ENCODE measurements around the gene ZSCAN21. TPM values are rescaled to one million over a fixed set of nuclear protein-coding genes. Genes with fewer than 3 reads are reported as not detected.

Gene ZSCAN21
- total RNA-seq, 1 donor from 2014 or later = 18.5 TPM

GRCh38 chr7:100093925-100094486 is 44.4 kb downstream of the ZSCAN21 start:
- Mint-ChIP-seq H3K27ac (ENCODE audit: unreplicated experiment) (no peak overlapping the region), H3K9me3 (ENCODE audit: unreplicated experiment) (no peaks in the 10 kb centered on the region), H3K36me3 (ENCODE audit: low read depth, unreplicated experiment) (peaks cover 72% of the 10 kb centered on the region), H3K27me3 (ENCODE audit: unreplicated experiment) (peaks cover 38% of the 10 kb centered on the region), H3K4me1 (ENCODE audit: unreplicated experiment) (peaks cover 64% of the 10 kb centered on the region), H3K4me3 (ENCODE audit: unreplicated experiment) (peak overlapping the region; percentile 25)
- no peak for DNase-seq (ENCODE audit: low spot score)
- no peak for TF ChIP-seq CTCF (IDR thresholded peaks at IDR 0.05; ENCODE audit: unreplicated experiment)

- H3K4me3 Mint-ChIP-seq (ENCODE audit: unreplicated experiment) = peak overlapping the region; percentile 74
- DNase-seq (ENCODE audit: low spot score) = no peak
- no peak for TF ChIP-seq CTCF (IDR thresholded peaks at IDR 0.05; ENCODE audit: unreplicated experiment)
- H3K27ac Mint-ChIP-seq (ENCODE audit: unreplicated experiment) = peak overlapping the region; percentile 74
- peaks cover 48% of the 10 kb centered on the region for H3K27me3 Mint-ChIP-seq (ENCODE audit: unreplicated experiment)
- peaks cover 77% of the 10 kb centered on the region for H3K36me3 Mint-ChIP-seq (ENCODE audit: low read depth, unreplicated experiment)
- H3K4me1 Mint-ChIP-seq (ENCODE audit: unreplicated experiment) = peaks cover 68% of the 10 kb centered on the region
- no peaks in the 10 kb centered on the region for H3K9me3 Mint-ChIP-seq (ENCODE audit: unreplicated experiment)
Observed at GRCh38 chr7:100095289-100095688, 45.7 kb downstream of the ZSCAN21 start.

GRCh38 chr7:100095704-100096103 is 46.1 kb downstream of the ZSCAN21 start:
- H3K36me3 Mint-ChIP-seq (ENCODE audit: low read depth, unreplicated experiment) = peaks cover 77% of the 10 kb centered on the region
- peak overlapping the region; percentile 74 for H3K27ac Mint-ChIP-seq (ENCODE audit: unreplicated experiment)
- peaks cover 64% of the 10 kb centered on the region for H3K4me1 Mint-ChIP-seq (ENCODE audit: unreplicated experiment)
- no peak for TF ChIP-seq CTCF (IDR thresholded peaks at IDR 0.05; ENCODE audit: unreplicated experiment)
- H3K4me3 Mint-ChIP-seq (ENCODE audit: unreplicated experiment) = peak overlapping the region; percentile 67
- DNase-seq (ENCODE audit: low spot score) = no peak
- no peaks in the 10 kb centered on the region for H3K9me3 Mint-ChIP-seq (ENCODE audit: unreplicated experiment)
- peaks cover 49% of the 10 kb centered on the region for H3K27me3 Mint-ChIP-seq (ENCODE audit: unreplicated experiment)

- H3K27me3 Mint-ChIP-seq (ENCODE audit: unreplicated experiment) = peaks cover 55% of the 10 kb centered on the region
- peak overlapping the region; percentile 93 for H3K27ac Mint-ChIP-seq (ENCODE audit: unreplicated experiment)
- peaks cover 56% of the 10 kb centered on the region for H3K36me3 Mint-ChIP-seq (ENCODE audit: low read depth, unreplicated experiment)
- TF ChIP-seq CTCF (IDR thresholded peaks at IDR 0.05; ENCODE audit: unreplicated experiment) = no peak
- DNase-seq (ENCODE audit: low spot score) = no peak
- H3K4me1 Mint-ChIP-seq (ENCODE audit: unreplicated experiment) = peaks cover 54% of the 10 kb centered on the region
- no peaks in the 10 kb centered on the region for H3K9me3 Mint-ChIP-seq (ENCODE audit: unreplicated experiment)
- peak overlapping the region; percentile 93 for H3K4me3 Mint-ChIP-seq (ENCODE audit: unreplicated experiment)
Observed at GRCh38 chr7:100098913-100099312, 49.3 kb downstream of the ZSCAN21 start.

GRCh38 chr7:100099452-100099851 is 49.9 kb downstream of the ZSCAN21 start:
- H3K9me3 Mint-ChIP-seq (ENCODE audit: unreplicated experiment) = no peaks in the 10 kb centered on the region
- H3K27me3 Mint-ChIP-seq (ENCODE audit: unreplicated experiment) = peaks cover 55% of the 10 kb centered on the region
- TF ChIP-seq CTCF (IDR thresholded peaks at IDR 0.05; ENCODE audit: unreplicated experiment) = no peak
- H3K36me3 Mint-ChIP-seq (ENCODE audit: low read depth, unreplicated experiment) = peaks cover 54% of the 10 kb centered on the region
- no peak for DNase-seq (ENCODE audit: low spot score)
- peak overlapping the region; percentile 93 for H3K27ac Mint-ChIP-seq (ENCODE audit: unreplicated experiment)
- peaks cover 53% of the 10 kb centered on the region for H3K4me1 Mint-ChIP-seq (ENCODE audit: unreplicated experiment)
- peak overlapping the region; percentile 93 for H3K4me3 Mint-ChIP-seq (ENCODE audit: unreplicated experiment)

Data from endothelial cell (in vitro differentiated cells).